Fibroblast of mammary gland (primary cell): ENCODE results near the gene LCN1.

Experiments
- DNase-seq: peaks from one replicate; pipeline ENCODE4 v3.0.0-alpha.2; 2010; ENCODE audit warnings: low read depth
- H3K4me3 ChIP-seq: 2 replicates; pipeline ENCODE4 v1.5.1; 2011; ENCODE audit warnings: low read depth, mild to moderate bottlenecking, low read length, moderate library complexity; ENCODE audit not compliant: control insufficient read depth
- CTCF ChIP-seq: conservative IDR thresholded peaks from 2 replicates; pipeline ENCODE4 v1.5.1; 2011; ENCODE audit warnings: low read depth, low read length, inconsistent platforms; ENCODE audit not compliant: control insufficient read depth, insufficient read depth

LCN1 gene

DNA sequence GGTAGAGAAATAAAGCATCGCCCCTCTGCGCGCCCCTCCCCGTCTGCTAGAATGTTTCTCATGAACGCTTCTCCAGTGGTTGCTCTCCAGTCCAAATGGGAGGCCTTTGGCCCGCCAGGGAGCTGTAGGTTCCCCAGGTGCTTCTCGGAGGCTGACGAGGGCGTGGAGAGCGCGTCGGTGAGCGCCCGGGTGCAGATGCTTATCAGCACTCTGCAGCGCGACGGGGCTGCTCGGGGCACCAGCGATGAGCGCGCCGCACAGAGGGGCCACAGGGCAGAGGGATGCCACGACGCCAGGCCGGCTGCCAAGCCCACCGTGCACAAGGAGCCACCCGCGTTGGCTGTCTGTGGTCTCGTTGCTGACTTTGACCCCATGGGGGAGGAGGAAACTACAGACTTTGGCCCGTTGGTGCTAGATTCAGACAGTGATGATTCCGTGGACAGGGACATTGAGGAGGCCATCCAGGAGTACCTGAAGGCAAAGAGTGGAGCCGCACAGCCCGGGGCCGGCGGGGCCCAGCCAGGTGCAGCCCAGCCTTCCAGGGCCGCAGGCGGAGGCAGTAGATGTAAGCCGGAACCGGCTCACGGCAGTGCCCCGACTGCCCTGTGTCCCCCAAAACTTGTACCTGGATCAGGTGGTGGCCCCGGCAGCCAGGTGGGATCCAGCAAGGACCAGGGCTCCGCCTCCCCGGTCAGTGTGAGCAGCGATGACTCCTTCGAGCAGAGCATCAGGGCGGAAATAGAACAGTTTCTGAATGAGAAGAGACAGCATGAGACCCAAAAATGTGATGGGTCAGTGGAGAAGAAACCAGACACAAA lies 36.6 kb upstream of the LCN1 start:
- H3K4me3 ChIP-seq: no peak overlapping the region
- no peak for TF ChIP-seq CTCF
- DNase-seq: no peak

DNA sequence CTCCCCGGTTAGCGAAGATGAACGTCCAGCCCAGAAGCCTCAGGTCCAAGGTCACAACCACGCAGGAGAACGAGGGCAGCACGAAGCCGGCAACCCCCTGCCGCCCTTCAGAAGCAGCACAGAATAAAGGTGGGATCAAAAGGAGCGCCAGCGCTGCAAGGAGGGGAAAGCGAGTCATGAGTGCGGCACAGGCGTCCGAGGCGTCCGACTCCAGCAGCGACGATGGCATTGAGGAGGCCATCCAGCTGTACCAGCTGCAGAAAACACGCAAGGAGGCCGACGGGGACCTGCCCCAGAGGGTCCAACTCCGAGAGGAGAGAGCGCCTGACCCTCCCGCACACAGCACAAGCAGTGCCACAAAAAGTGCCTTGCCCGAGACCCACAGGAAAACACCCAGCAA lies 35.9 kb upstream of the LCN1 start:
- H3K4me3 ChIP-seq: no peak overlapping the region
- no peak for DNase-seq
- no peak for TF ChIP-seq CTCF

DNA sequence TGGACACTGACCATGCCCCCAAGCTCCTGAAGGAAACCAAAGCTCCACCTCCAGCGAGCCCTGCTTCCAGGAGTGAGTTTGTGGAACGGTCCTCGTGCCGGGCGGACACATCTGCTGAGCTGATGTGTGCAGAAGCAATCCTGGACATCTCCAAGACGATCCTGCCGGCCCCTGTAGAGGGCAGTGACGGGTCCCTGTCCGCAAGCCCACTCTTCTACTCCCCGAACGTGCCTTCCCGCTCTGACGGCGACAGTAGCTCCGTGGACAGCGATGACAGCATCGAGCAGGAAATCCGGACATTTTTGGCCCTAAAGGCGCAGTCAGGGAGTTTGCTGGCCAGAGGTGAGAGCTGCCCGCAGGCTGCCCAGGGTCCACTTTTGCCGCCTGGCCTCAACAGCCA lies 35.4 kb upstream of the LCN1 start:
- TF ChIP-seq CTCF: no peak
- H3K4me3 ChIP-seq: no peak overlapping the region
- DNase-seq: no peak

- DNase-seq: no peak
- TF ChIP-seq CTCF: no peak
- no peak overlapping the region for H3K4me3 ChIP-seq
Observed at GRCh38 chr9:135486267-135487065, 34.8 kb upstream of the LCN1 start.

GRCh38 chr9:135487281-135488012 lies 33.8 kb upstream of the LCN1 start:
- DNase-seq: no peak
- no peak for TF ChIP-seq CTCF
- no peak overlapping the region for H3K4me3 ChIP-seq

- TF ChIP-seq CTCF: no peak
- no peak for DNase-seq
- H3K4me3 ChIP-seq: no peak overlapping the region
Observed at GRCh38 chr9:135488013-135488330, 33.3 kb upstream of the LCN1 start.
